ENCODE data around the gene ZNF783.

ZNF783 gene

GRCh38 chr7:149291036-149291780 is 29.2 kb downstream of the ZNF783 start:
- no peak overlapping the region for H3K27ac ChIP-seq
- TF ChIP-seq CTCF (conservative IDR thresholded peaks at IDR 0.05) (no peak), ZFX (IDR thresholded peaks at IDR 0.05) (no peak)

GRCh38 chr7:149291781-149292461 is 29.9 kb downstream of the ZNF783 start:
- TF ChIP-seq ZFX (IDR thresholded peaks at IDR 0.05) (no peak), CTCF (conservative IDR thresholded peaks at IDR 0.05) (no peak)
- H3K27ac ChIP-seq, result no peak overlapping the region

GRCh38 chr7:149292462-149292823 is 30.4 kb downstream of the ZNF783 start:
- no peak for TF ChIP-seq ZFX (IDR thresholded peaks at IDR 0.05)
- TF ChIP-seq CTCF (conservative IDR thresholded peaks at IDR 0.05), result no peak
- H3K27ac ChIP-seq, result no peak overlapping the region

- H3K27ac ChIP-seq, result no peak overlapping the region
These were observed 31.3 kb downstream of the ZNF783 start for GRCh38 chr7:149293338-149293737.

GRCh38 chr7:149293946-149294633 is 32.1 kb downstream of the ZNF783 start:
- TF ChIP-seq ZFX (IDR thresholded peaks at IDR 0.05), result no peak
- TF ChIP-seq CTCF (conservative IDR thresholded peaks at IDR 0.05), result no peak
- no peak overlapping the region for H3K27ac ChIP-seq

More at GRCh38 chr7:149293338-149293737, 31.3 kb downstream of the ZNF783 start:
- TF ChIP-seq ZFX (IDR thresholded peaks at IDR 0.05) (no peak), CTCF (conservative IDR thresholded peaks at IDR 0.05) (no peak)

GRCh38 chr7:149294634-149295480 is 32.9 kb downstream of the ZNF783 start:
- TF ChIP-seq CTCF (conservative IDR thresholded peaks at IDR 0.05) (no peak), ZFX (IDR thresholded peaks at IDR 0.05) (no peak)
- no peak overlapping the region for H3K27ac ChIP-seq
